ENCODE measurements around the gene HOXB2. TPM values are rescaled to one million over a fixed set of nuclear protein-coding genes. Genes with fewer than 3 reads are reported as not detected.

The HOXB2 gene
- total RNA-seq, 4 donors from 2014 or later = 9.2 to 24.2 (median 17.1) TPM

- no peak overlapping the region for H3K27ac ChIP-seq
- TF ChIP-seq CTCF (IDR thresholded peaks at IDR 0.05) (no peak), POLR2A (IDR thresholded peaks at IDR 0.05) (no peak)
- peaks cover 0 to 4% (median 0%) of the 10 kb centered on the region in 3 donors for H3K4me1 ChIP-seq
- intact Hi-C loops (cut with DNase I) = no loop called here
- no peaks in the 10 kb centered on the region for H3K36me3 ChIP-seq
- no peak for DNase-seq
- H3K27me3 ChIP-seq = peaks cover 0 to 74% (median 2%) of the 10 kb centered on the region in 4 donors
- 84 to 88% methylated on average over 3 to 4 of the region's 5 CpGs for WGBS, 2 donors
- no peaks in the 10 kb centered on the region for H3K9me3 ChIP-seq
- H3K4me3 ChIP-seq = no peak overlapping the region
Measured at GRCh38 chr17:48506246-48506645, 38.7 kb downstream of the HOXB2 start.

- no peak for TF ChIP-seq POLR2A (IDR thresholded peaks at IDR 0.05)
- TF ChIP-seq CTCF (IDR thresholded peaks at IDR 0.05) = no peak
- no peak for DNase-seq
- WGBS, 2 donors = 0 to 40% methylated on average over 1 of the region's 1 CpG
- peaks cover 0 to 4% (median 0%) of the 10 kb centered on the region in 3 donors for H3K4me1 ChIP-seq
- no peak overlapping the region for H3K4me3 ChIP-seq
- H3K27me3 ChIP-seq = peaks cover 0 to 78% (median 2%) of the 10 kb centered on the region in 4 donors
- no peaks in the 10 kb centered on the region for H3K36me3 ChIP-seq
- no peak overlapping the region for H3K27ac ChIP-seq
- no peaks in the 10 kb centered on the region for H3K9me3 ChIP-seq
- intact Hi-C loops (cut with DNase I) = no loop called here
Measured at GRCh38 chr17:48505788-48506187, 39.1 kb downstream of the HOXB2 start.

- Histone ChIP-seq H3K27me3 (peaks cover 0 to 74% (median 2%) of the 10 kb centered on the region in 4 donors), H3K4me3 (no peak overlapping the region), H3K27ac (no peak overlapping the region), H3K36me3 (no peaks in the 10 kb centered on the region), H3K9me3 (no peaks in the 10 kb centered on the region), H3K4me1 (peaks cover 0 to 4% (median 0%) of the 10 kb centered on the region in 3 donors)
- WGBS, 2 donors = 88 to 100% methylated on average over 1 to 2 of the region's 2 CpGs
- TF ChIP-seq CTCF (IDR thresholded peaks at IDR 0.05) (no peak), POLR2A (IDR thresholded peaks at IDR 0.05) (no peak)
- no peak for DNase-seq
- intact Hi-C loops (cut with DNase I) = no loop called here
Measured at GRCh38 chr17:48504953-48505352, 40.0 kb downstream of the HOXB2 start.

GRCh38 chr17:48503747-48504146 lies 41.2 kb downstream of the HOXB2 start:
- H3K27ac ChIP-seq = no peak overlapping the region
- intact Hi-C loops (cut with DNase I) = no loop called here

GRCh38 chr17:48502901-48503300 lies 42.0 kb downstream of the HOXB2 start:
- Histone ChIP-seq H3K27ac (no peak overlapping the region), H3K27me3 (peaks cover 0 to 74% (median 2%) of the 10 kb centered on the region in 4 donors), H3K4me3 (no peak overlapping the region), H3K9me3 (no peaks in the 10 kb centered on the region), H3K4me1 (peaks cover 0 to 4% (median 0%) of the 10 kb centered on the region in 3 donors), H3K36me3 (no peaks in the 10 kb centered on the region)
- 61 to 68% methylated on average over 4 of the region's 4 CpGs for WGBS, 2 donors
- TF ChIP-seq POLR2A (IDR thresholded peaks at IDR 0.05) = no peak
- TF ChIP-seq CTCF (IDR thresholded peaks at IDR 0.05) = no peak
- DNase-seq = no peak
- intact Hi-C loops (cut with DNase I) = no loop called here

More at GRCh38 chr17:48503747-48504146, 41.2 kb downstream of the HOXB2 start:
- no peak for DNase-seq
- Histone ChIP-seq H3K27me3 (peaks cover 0 to 74% (median 2%) of the 10 kb centered on the region in 4 donors), H3K4me1 (peaks cover 0 to 4% (median 0%) of the 10 kb centered on the region in 3 donors), H3K36me3 (no peaks in the 10 kb centered on the region), H3K4me3 (no peak overlapping the region), H3K9me3 (no peaks in the 10 kb centered on the region)
- no peak for TF ChIP-seq CTCF (IDR thresholded peaks at IDR 0.05)
- no peak for TF ChIP-seq POLR2A (IDR thresholded peaks at IDR 0.05)
- 71 to 80% methylated on average over 1 to 5 of the region's 5 CpGs for WGBS, 2 donors

Data from esophagus squamous epithelium (tissue), 5 donors.